ENCODE data around the gene CRTAC1. TPM values are rescaled to one million over a fixed set of nuclear protein-coding genes. Genes with fewer than 3 reads are reported as not detected.
"Not testable (repeated sequence)": the region's sequence is repeated elsewhere in the genome, so short reads cannot be mapped to it uniquely, and the experiment has no call there.

Gene CRTAC1
- total RNA-seq, 4 donors from 2014 or later: 1.2 to 5.7 (median 1.7) TPM

- TF ChIP-seq EP300 (IDR thresholded peaks at IDR 0.05) (no peak), CTCF (IDR thresholded peaks at IDR 0.05) (no peak), POLR2AphosphoS5 (IDR thresholded peaks at IDR 0.05) (no peak), POLR2A (IDR thresholded peaks at IDR 0.05) (no peak)
- peaks cover 35% of the 10 kb centered on the region for H3K27me3 ChIP-seq
- no peak overlapping the region for H3K27ac ChIP-seq
- ATAC-seq: no peak
- no peaks in the 10 kb centered on the region for H3K36me3 ChIP-seq
- peaks cover 0 to 3% (median 3%) of the 10 kb centered on the region in 3 donors for H3K4me1 ChIP-seq
- no peaks in the 10 kb centered on the region for H3K9me3 ChIP-seq
- WGBS, 2 donors (ENCODE audit: low coverage in 1 of 2): 20 to 34% methylated on average over 1 to 2 of the region's 2 CpGs
- H3K4me3 ChIP-seq: no peak overlapping the region
These were observed 187.1 kb downstream of the CRTAC1 start for GRCh38 chr10:97843281-97843671.

- TF ChIP-seq CTCF (IDR thresholded peaks at IDR 0.05) (no peak), POLR2AphosphoS5 (IDR thresholded peaks at IDR 0.05) (no peak), EP300 (IDR thresholded peaks at IDR 0.05) (no peak), POLR2A (IDR thresholded peaks at IDR 0.05) (no peak)
- H3K4me1 ChIP-seq: peaks cover 0 to 3% (median 3%) of the 10 kb centered on the region in 3 donors
- no peaks in the 10 kb centered on the region for H3K36me3 ChIP-seq
- H3K27ac ChIP-seq: no peak overlapping the region
- ATAC-seq: no peak
- WGBS, 2 donors (ENCODE audit: low coverage in 1 of 2): 46 to 54% methylated on average over 5 to 7 of the region's 7 CpGs
- H3K4me3 ChIP-seq: no peak overlapping the region
- H3K27me3 ChIP-seq: peaks cover 35% of the 10 kb centered on the region
- H3K9me3 ChIP-seq: no peaks in the 10 kb centered on the region
These were observed 187.7 kb downstream of the CRTAC1 start for GRCh38 chr10:97842656-97843280.

GRCh38 chr10:97842114-97842513 lies 188.3 kb downstream of the CRTAC1 start:
- H3K27ac ChIP-seq, H3K4me3 ChIP-seq, ATAC-seq, H3K9me3 ChIP-seq, H3K36me3 ChIP-seq, H3K4me1 ChIP-seq: not testable (repeated sequence)
- WGBS, 2 donors (ENCODE audit: low coverage in 1 of 2): 28% methylated on average over 2 of the region's 3 CpGs; no CpG with 5 or more reads in 1 of the 2 donors
- peaks cover 34% of the 10 kb centered on the region for H3K27me3 ChIP-seq

- no CpG with 5 or more reads among the region's 22 CpGs for WGBS, 2 donors (ENCODE audit: low coverage in 1 of 2)
- H3K36me3 ChIP-seq, H3K4me3 ChIP-seq, H3K9me3 ChIP-seq, H3K4me1 ChIP-seq, H3K27ac ChIP-seq, ATAC-seq: not testable (repeated sequence)
- peaks cover 34% of the 10 kb centered on the region for H3K27me3 ChIP-seq
These were observed 189.3 kb downstream of the CRTAC1 start for GRCh38 chr10:97841166-97841565.

GRCh38 chr10:97838091-97838490 lies 192.3 kb downstream of the CRTAC1 start:
- no peak overlapping the region for H3K27ac ChIP-seq
- peaks cover 40% of the 10 kb centered on the region for H3K27me3 ChIP-seq
- no peaks in the 10 kb centered on the region for H3K36me3 ChIP-seq
- TF ChIP-seq CTCF (IDR thresholded peaks at IDR 0.05): no peak
- TF ChIP-seq POLR2A (IDR thresholded peaks at IDR 0.05): no peak
- no peak for TF ChIP-seq EP300 (IDR thresholded peaks at IDR 0.05)
- TF ChIP-seq POLR2AphosphoS5 (IDR thresholded peaks at IDR 0.05): no peak
- 80% methylated on average over 1 of the region's 3 CpGs; no CpG with 5 or more reads in 1 of the 2 donors for WGBS, 2 donors (ENCODE audit: low coverage in 1 of 2)
- no peak overlapping the region for H3K4me3 ChIP-seq
- H3K4me1 ChIP-seq: peaks cover 0 to 3% (median 3%) of the 10 kb centered on the region in 3 donors
- no peak for ATAC-seq
- H3K9me3 ChIP-seq: peaks cover 0 to 6% (median 0%) of the 10 kb centered on the region in 3 donors

GRCh38 chr10:97836446-97836845 lies 194.0 kb downstream of the CRTAC1 start:
- WGBS, 2 donors (ENCODE audit: low coverage in 1 of 2): 83 to 95% methylated on average over 2 of the region's 2 CpGs

More at GRCh38 chr10:97836446-97836845, 194.0 kb downstream of the CRTAC1 start:
- Histone ChIP-seq H3K36me3 (no peaks in the 10 kb centered on the region), H3K4me1 (peaks cover 0 to 3% (median 3%) of the 10 kb centered on the region in 3 donors), H3K27me3 (peaks cover 55% of the 10 kb centered on the region), H3K27ac (no peak overlapping the region), H3K4me3 (no peak overlapping the region), H3K9me3 (peaks cover 0 to 6% (median 0%) of the 10 kb centered on the region in 3 donors)
- no peak for TF ChIP-seq POLR2A (IDR thresholded peaks at IDR 0.05)
- ATAC-seq: no peak
